GM21723 (cell line): ENCODE results near the gene POLR3K.
"Not testable (repeated sequence)": the region's sequence is repeated elsewhere in the genome, so short reads cannot be mapped to it uniquely, and the experiment has no call there.

Experiments used
- ATAC-seq: cut with Tn5 transposase; IDR thresholded peaks from one replicate; pipeline ENCODE4 v1.9.1; 2021; ENCODE audit warnings: mild to moderate bottlenecking, moderate library complexity; ENCODE audit not compliant: unreplicated experiment

POLR3K gene

DNA sequence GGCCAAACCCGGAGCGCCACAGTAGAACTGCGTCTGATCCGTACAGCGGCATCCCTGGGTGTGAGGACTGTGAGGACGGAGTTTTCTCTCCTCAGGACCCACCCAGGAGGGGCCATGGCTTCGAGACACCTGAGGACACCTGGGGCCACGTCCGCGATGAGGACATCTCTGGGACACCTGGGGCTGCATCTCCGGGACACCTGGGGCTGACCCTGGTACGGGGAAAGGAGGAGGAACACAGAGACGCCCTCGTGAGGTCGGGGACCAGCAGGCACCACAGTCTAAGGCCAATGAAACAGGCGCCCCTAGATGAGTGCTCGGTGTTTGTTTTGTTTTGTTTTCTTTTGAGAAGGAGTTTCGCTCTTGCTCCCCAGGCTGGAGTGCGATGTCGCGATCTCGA lies 29.3 kb downstream of the POLR3K start:
- not testable (repeated sequence) for ATAC-seq

DNA sequence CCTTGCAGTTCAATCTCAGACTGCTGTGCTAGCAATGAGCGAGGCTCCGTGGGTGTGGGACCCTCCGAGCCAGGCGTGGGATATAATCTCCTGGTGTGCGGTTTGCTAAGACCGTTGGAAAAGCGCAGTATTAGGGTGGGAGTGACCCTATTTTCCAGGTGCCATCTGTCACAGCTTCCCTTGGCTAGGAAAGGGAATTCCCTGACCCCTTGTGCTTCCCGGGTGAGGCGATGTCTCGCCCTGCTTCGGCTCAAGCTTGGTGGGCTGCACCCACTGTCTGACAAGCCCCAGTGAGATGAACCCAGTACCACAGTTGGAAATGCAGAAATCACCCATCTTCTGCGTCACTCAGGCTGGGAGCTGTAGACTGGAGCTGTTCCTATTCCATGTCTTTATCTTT lies 32.5 kb downstream of the POLR3K start:
- not testable (repeated sequence) for ATAC-seq

DNA sequence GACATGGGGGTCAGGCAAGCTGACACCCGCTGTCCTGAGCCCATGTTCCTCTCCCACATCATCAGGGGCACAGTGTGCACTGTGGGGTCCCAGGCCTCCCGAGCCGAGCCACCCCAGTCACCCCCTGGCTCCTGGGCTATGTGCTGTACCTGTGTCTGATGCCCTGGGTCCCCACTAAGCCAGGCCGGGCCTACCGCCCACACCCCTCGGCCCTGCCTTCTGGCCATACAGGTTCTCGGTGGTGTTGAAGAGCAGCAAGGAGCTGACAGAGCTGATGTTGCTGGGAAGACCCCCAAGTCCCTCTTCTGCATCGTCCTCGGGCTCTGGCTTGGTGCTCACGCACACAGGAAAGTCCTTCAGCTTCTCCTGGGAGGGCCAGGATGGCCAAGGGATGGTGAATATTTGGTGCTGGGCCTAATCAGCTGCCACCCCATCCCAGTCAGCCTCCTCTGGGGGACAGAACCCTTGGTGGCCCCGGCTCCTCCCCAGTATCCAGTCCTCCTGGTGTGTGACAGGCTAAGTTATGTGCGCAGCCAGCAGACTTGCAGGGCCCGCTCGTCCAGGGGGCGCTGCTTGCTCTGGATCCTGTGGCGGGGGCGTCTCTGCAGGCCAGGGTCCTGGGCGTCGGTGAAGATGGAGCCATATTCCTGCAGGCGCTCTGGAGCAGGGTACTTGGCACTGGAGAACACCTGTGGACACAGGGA lies 36.2 kb downstream of the POLR3K start:
- ATAC-seq = not testable (repeated sequence)

DNA sequence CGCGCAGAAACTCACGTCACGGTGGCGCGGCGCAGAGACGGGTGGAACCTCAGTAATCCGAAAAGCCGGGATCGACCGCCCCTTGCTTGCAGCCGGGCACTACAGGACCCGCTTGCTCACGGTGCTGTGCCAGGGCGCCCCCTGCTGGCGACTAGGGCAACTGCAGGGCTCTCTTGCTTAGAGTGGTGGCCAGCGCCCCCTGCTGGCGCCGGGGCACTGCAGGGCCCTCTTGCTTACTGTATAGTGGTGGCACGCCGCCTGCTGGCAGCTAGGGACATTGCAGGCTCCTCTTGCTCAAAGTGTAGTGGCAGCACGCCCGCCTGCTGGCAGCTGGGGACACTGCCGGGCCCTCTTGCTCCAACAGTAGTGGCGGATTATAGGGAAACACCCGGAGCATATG lies 42.6 kb downstream of the POLR3K start:
- ATAC-seq = not testable (repeated sequence)

DNA sequence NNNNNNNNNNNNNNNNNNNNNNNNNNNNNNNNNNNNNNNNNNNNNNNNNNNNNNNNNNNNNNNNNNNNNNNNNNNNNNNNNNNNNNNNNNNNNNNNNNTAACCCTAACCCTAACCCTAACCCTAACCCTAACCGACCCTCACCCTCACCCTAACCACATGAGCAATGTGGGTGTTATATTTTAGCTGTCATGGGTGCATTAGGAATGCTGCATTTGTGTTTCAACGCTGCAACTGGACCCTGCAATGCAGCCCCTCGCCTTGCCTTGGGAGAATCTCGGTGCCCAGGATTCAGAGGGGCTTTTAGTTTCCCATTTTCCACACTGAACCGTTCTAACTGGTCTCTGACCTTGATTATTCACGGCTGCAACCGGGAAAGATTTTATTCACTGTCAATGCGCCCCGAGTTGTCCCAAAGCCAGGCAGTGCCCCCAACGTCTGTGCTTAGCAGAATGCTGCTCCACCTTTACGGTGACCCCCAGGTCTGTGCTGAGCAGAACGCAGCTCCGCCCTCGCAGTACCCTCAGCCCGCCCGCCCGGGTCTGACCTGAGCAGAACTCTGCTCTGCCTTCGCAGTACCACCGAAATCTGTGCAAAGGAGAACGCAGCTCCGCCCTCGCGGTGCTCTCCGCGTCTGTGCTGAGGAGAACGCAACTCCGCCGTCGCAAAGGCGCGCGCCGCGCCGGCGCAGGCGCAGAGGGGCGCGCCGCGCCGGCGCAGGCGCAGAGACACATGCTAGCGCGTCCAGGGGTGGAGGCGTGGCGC lies 43.3 kb downstream of the POLR3K start:
- no peak for ATAC-seq
